SW480 (cell line): ENCODE results near the gene ELOVL7.
"Not testable (repeated sequence)": the region's sequence is repeated elsewhere in the genome, so short reads cannot be mapped to it uniquely, and the experiment has no call there.

Experiments used
- DNase-seq: peaks from one replicate; pipeline ENCODE4 v3.0.0-alpha.2; 2016; ENCODE audit warnings: low spot score

The ELOVL7 gene

DNA sequence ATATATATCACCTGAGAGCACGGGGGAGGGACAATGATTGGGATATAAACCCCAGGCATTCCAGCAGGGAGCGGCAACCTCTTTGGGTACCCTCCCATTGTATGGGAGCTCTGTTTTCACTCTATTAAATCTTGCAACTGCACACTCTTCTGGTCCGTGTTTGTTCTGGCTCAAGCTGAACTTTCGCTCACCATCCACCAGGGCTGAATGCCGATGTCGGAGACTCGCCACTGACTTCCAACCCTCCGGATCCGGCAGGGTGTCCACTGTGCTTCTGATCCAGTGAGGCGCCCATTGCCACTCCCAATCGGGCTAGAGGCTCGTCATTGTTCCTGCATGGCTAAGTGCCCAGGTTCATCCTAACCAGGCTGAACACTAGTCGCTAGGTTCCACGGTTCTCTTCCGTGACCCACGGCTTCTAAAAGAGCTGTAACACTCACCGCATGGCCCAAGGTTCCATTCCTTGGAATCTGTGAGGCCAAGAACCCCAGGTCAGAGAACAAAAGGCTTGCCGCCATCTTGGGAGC, 48.6 kb downstream of the ELOVL7 start:
- DNase-seq: not testable (repeated sequence)

DNA sequence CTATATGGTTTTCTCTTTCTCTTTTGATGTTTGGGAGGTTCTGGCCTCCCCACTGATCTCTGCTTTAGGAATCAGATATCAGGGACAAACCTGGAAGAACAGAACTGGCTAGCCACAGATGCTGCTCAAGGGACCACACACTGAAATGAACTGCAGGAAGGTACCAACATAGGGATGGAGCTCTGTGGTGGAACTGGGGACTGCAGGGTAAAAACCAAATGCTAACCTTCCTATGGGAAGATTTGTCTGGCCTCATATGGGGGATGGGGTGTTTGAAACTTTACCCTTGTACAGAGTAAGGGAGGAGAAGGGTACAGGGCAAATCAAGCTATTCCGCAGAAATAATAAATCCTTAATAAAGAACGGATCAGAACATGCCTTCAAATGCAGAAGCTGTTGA, 49.4 kb downstream of the ELOVL7 start:
- no peak for DNase-seq

DNA sequence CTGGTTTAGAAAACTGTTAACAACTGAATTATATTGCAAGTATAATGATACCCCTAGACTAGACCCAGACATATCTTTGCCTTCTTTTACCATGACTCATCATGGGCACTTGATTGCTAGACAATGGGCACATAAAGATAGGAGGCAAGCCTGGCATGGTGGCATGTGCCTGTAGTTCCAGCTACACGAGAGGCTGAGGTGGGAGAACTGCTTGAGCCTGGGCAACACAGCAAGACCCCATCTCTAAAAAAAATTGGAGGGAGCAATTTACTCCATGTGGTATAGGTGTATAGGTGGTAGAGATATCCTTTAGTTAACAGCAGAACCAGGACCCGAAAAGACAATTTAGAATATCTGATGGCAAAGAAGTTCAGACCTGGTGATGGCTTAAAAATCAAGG, 51.6 kb downstream of the ELOVL7 start:
- no peak for DNase-seq

DNA sequence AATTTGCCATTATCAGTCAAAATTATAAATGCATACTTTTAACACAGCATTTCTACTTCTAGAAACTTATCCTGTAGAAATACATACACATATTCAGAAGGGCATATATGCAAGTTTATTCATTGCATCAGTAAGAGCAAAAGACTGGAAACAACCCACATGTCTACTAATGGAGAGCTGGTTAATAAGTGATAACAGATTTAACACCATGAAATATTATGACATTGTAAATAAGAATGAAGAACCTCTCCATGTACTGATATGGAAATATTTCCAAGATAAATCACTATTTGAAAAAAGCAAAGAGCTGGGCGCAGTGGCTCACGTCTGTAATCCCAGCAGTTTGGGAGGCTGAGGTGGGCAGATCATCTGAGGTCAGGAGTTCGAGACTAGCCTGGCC, 54.5 kb downstream of the ELOVL7 start:
- no peak for DNase-seq

DNA sequence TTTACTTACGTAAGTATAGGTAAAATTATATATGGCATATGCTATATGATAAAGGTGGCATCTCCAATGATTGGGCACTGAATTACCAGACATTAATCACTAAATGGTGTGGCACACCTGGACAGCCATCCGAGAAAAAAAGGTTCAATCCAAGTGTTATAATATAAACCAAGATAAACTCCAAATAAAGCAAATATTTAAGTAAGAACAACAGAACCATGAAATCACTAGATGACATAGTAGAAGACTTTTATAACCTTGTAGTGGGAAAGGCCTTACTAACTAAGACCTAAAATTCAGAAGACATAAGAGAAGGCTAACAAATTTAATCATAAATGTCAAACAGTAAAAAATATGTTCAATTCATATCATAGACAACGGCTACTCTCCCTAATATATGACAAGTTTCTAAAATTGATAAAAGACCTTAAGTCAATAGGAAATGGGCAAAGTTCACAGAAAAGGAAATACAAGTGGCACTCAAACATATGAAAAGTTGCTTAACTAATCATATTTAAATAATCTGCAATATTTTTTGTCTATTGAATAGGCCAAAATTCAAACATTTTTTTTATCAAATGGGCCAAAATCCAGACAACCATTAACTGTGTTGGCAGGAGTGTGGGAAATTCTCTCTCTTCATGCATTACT, 55.1 kb downstream of the ELOVL7 start:
- DNase-seq: no peak

DNA sequence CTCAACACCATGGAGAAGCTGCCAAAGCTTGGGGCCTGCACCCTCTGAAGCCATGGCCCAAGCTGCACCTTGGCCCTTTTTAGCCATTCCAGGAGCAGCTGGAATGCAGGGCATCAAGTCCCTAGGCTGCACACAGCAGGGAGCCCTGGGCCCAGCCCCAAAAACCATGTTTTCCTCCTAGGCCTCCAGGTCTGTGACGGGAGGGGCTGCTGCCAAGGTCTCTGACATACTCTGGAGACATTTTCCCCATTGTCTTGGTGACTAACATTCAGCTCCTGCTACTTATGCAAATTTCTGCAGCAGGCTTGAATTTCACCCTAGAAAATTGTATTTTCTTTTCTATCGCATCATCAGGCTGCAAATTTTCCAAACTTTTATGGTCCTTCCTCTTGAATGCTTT, 64.6 kb downstream of the ELOVL7 start:
- no peak for DNase-seq

DNA sequence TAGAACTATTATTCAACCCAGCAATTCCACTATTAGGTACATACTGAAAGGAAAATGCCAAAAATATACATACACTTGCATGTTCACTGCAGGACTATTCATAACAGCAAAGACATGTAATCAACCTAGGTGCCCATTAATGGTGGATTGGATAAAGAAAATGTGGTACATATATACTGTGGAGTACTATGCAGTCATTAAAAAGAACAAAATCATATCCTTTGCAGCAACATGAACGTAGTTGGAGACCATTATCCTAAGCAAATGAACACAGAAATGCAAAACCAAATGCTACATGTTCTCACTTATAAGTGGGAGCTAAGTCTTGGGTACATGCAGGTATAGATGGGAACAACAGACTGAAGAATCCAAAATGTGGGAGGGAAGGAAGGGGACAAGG, 67.7 kb downstream of the ELOVL7 start:
- DNase-seq: no peak

DNA sequence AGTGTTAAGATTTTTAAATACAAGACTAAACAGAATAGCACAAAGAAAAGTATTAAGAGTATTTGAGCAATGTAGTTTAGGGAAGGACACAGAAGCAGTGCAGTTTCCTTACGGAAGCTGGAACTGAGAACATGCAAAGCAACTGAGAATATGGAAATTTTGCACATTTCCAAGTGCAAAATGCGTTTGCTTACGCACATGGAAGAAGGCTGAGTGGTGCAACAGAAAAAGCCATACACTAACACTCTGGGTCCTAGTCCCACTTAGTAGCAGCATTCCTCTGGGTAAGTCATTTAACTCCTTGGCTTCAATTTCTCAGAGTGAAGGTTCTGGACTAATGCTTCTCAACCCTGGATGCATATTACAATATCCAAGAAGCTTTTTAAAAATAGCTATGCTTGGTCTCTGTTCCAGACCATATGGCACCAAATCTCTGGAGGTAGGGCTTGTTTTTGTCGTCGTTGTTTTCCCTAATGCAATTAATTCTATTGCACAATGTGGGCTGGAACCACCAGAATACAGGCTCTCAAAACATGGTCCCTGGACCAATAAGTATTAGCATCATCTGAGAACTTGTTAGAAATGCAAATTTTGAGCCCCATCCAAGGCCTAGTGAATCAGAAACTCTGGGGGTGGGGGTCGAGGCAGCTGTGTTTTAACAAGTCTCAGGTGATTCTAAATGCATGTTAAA, 78.9 kb downstream of the ELOVL7 start:
- DNase-seq: no peak

DNA sequence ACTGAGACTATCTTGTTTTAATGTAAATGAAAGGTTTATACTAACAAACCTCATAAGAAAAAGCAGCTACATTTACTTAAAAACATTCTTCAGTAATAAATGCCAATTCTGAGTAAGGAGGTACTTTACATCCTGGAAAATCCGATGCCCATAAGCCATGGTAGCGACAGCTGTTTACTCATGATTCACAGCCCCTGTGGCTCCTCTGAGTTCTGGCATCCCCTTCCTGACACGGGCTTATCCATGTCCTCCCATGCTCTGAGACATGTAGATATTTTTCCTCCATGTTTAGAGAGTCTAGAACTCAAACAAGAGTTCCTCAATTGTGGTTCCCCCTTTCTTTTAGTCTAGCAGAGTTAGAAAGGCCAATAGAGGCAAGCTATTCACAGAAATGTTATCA, 81.0 kb downstream of the ELOVL7 start:
- DNase-seq: no peak

DNA sequence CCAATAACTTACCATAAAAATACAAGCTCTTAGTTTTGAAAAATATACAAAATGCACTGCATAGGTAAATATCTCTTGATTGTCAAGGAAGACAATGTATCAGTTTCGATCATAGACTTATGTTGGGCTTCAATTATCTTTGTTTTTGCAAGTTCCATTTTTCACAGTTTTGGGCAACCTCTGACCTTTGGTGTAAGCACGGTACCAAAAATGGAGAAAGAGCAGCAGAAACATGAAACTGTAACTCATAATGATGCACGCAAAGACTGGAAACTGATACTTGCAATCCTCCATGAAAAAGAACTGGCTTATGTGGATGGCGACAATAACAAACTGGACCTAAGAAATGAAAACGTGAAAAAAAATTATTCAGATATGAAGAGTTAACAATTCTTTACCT, 89.6 kb downstream of the ELOVL7 start:
- no peak for DNase-seq

DNA sequence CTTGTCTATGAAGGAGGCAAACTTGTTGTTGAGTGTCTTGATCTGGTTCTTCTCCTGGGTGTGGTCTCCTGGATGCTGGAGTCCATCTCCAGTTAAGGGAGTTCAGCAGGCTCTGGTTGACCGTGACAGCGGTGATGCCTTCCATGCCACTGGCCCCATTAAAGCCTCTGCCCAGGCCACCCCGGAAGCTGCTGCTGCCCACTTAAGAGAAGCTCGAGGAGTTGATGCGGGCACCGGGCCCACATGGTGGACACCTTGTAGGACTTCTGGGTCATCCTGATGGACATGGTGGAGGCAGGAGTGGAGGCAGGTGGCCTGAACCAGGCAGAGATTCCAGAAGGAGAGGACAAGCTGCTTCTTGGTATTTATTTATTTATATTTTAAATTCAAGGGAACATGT, 99.4 kb downstream of the ELOVL7 start:
- no peak for DNase-seq

DNA sequence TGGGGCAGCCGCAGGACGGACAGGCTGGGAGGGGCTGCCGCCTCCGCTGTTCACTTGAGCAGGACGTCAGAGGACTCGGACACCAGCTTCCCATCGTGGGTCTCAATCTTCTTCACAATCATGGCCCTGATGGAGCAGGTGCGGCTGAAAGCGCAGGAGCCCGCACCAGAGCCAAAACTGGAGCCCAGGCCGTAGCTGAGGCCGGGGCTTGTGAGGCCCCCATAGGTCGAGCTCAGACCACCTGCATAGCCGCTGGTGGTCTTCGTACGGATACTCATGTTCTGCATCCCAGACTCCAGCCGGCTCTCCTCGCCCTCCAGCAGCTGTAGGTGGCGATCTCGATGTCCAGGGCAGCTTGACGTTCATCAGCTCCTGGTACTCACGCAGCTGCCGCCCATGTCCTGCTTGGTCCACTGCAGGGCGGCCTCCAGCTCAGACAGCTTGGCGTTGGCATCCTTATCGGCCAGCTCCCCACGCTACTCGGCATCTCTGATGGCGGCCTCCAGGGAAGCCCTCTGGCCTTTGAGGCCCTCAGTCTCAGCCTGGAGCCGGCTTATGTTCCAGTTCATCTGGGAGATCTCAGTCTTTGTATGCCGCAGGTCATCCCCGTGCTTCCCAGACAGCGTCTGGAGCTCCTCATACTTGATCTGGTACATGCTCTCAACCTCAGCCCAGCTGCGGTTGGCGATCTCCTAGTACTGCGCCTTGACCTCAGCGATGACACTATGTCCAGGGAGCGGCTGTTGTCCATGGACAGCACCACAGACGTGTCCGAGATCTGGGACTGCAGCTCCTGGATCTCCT, 100.4 kb downstream of the ELOVL7 start:
- no peak for DNase-seq

DNA sequence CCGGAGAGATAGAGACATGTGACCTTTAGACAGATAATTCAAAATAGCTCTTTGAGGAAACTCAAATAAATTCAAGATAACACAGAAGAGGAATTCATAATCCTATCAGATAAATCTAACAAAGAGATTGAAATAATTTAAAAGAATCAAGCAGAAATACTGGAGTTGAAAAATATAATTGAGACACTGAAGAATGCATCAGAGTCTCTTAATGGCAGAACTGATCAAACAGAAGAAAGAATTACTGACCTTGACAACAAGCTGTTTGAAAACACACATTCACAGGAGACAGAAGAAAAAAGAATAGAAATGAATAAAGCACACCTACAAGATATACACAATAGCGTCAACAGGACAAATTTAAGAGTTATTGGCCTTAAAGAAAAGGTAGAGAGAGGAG, 103.7 kb downstream of the ELOVL7 start:
- no peak for DNase-seq

DNA sequence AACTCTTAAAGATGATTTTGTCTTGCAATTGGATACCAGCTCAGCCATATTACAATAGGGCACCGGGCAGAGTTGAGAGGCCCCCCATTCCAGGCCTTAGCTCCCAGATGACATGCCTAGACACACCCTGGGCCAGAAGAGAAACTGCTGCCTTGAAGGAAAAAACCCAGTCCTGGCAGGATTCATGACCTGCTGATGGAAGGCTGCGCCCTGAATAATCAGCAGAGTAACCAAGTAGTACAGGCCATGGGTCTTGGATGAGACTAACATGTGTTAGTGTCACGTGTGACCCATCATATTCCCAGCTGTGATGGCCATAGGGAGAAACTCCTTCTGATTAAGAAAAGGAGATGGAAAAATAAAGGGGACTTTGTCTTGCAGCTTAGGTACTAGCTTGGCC, 105.1 kb downstream of the ELOVL7 start:
- no peak for DNase-seq

DNA sequence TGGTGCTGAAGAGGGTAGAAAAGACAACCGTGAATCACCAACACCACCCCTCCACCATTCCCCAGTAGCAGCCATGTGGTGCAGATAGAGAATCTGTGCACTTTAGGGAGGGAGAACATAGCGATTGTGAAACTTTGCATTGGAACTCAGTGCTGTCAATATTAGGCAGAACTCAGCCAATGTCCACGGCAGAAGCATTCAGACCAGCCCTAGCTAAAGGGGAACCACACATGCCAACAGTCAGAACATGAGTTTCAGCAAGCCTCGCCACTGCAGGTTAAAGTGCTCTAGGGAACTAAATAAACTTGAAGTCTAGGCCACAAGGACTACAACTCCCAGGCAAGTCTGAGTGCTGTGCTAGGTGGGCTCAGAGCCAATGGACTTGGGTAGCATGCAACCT, 105.6 kb downstream of the ELOVL7 start:
- DNase-seq: no peak

DNA sequence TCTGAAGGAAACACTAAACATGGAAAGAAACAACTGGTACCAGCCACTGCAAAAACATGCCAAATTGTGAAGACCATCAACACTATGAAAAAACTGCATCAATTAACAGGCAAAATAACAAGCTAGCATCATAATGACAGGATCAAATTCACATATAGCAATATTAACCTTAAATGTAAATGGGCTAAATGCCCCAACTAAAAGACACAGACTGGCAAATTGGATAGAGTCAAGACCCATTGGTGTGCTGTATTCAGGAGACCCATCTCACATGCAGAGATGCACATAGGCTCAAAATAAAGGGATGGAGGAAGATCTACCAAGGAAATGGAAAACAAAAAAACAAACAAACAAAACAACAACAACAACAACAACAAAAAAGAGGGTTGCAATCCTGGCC, 113.2 kb downstream of the ELOVL7 start:
- DNase-seq: not testable (repeated sequence)

DNA sequence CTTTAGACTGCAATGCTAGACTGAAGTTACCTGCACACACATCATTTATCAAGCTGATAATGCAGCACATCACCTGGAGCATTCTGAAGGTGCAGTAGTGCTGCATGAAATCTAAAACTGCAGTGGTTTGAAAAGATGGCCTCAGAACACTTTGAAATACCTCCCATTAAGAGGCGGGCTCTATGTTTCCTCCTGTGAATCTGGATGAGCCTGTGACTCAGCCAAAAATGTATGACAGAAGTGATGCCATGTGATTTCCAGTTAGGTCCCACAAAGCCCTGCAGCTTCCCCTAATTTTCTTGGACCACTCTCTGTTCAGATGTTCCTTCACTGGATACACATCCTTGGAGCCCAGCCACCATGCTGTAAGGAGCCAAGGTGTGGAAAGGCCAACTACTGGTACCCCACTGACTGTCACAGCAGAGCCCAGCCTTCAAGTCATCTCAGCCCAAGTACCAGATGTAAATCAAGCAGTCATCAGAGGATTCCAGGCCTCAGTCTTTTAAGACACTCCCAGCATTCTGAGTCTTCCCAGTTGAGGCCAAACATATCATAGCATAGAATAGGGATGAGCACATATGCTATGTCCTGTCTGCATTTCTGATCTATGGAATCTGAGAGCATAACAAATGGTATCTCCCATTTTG, 116.9 kb downstream of the ELOVL7 start:
- DNase-seq: no peak

DNA sequence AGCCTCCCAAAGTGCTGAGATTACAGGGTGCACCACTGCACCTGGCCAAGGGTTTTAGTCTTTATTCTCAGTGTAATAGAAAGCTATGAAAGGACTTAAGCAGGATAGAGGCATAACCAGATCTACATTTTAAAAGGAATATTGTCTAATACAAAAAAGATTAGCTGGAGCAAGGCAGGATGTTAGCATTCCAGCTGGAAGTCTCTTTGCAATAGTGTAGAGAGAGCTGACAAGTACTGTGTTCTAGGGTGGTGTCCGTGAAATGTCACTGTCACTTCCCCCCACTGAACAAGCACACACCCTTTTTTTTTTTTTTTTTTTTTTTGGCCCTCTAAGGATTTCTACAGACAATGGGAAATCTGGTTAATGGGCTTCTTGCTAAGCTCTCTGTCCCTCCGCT, 119.9 kb downstream of the ELOVL7 start:
- DNase-seq: no peak

DNA sequence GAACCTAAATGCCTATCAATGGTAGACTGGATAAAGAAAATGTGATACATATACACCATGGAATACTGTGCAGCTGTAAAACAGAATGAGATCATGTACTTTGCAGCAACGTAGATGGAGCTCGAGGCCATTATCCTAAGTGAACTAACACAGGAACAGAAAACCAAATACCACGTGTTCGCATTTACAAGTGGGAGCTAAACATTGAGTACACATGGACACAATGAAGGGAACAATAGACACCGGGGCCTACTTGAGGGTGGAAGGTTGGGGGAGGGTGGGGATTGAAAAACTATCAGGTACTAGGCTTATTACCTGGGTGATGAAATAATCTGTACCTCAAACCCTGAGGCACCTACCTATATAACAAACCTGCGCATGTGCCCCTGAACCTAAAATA, 121.7 kb downstream of the ELOVL7 start:
- no peak for DNase-seq

DNA sequence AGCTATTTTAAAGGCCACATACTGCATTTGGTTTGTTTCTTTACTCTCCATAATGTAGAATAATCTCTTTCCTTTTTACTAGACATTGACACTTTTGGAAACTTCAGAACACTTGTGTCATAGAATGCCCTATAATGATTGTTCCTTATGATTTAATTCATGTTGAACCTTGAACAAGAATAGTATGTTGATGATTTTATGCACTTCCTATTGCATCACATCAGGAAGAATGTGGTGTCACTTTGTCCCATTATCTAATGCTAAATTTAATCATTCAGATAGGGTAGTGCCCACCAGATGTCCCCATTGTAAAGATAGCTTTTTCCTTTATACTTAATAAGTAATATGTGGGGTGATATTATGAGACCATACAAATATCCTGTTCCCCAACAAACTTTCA, 124.7 kb downstream of the ELOVL7 start:
- no peak for DNase-seq

DNA sequence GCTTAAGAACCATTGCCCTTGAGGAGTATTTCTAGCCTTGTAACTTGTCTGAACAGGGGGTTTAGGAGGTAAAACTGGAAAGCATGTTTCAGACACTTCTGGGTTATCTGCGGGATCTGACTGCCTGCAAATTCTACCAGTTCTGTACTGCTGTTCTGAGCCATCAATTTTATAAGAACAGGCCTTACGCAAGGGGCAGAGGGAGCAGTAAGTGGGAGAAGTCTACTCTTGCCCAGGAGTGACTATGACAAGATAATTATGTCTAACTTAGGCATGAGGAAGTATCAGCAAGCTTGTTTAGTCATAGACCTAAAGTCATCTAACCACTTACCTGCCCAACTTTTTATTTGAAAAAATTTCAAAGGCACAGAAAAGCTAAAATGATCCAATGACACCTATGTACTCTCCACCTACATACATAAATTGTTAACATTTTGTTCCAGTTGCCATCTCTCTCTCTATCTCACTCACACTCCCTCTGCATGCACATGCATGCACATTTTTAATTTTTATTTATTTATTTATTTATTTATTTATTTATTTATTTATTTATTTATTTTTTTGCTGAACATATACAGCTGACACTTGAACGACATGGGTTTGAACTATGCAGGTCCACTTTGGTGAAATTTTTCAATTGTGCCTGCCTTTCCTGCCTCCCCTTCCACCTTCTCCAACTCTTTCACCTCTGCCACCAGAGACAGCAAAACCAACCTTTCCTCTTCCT, 125.7 kb downstream of the ELOVL7 start:
- no peak for DNase-seq
